GM12873 (cell line): ENCODE measurements around the gene GPC5.

Source experiments
- TF ChIP-seq, protein P1 (sequence below): IDR thresholded peaks from 2 replicates; pipeline ENCODE4 v1.5.1; 2012; ENCODE audit warnings: low read depth, mild to moderate bottlenecking, moderate library complexity, low read length, control low read depth; ENCODE audit not compliant: insufficient read depth; ENCODE audit errors: missing control alignments

GPC5 gene

DNA sequence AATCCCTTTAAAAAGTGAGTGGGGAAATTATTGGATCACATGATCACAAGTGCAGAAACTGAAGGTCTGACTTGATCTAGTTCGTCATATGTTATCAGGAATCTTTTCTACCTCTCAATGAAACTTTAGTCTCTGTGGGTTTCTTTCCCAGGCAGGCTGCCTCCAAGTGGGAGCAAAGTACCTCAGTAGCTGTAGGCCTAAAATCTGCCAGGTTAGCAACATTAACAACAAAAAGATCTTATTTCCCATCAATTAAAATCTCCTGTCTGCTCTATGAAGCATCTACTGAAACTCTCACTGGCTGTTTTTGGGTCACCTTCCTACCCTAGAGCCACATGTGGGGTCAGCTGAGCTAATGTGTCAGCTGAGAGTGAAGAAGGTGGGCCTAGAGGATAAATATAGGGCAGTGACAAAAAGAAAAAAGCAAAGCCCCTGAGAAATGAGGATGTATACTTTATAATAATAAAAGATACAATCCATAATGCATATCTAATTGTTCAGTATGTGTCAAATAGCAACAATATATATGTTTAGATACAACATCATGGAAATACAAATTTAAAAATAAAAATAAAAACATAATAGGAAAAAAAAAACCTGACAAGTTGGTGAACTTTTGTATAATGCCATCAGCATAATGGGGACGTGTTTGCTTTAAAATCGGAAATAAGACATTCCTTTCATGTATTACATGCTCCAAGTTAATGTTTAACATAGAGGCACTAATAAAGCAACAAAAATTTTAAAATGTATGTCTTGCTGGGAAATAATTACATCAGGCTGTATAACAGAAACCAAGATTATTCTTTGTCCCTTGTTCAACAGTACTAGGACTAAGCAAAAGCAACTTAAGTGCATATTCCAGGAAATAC is 141.1 kb downstream of the GPC5 start:
- TF ChIP-seq, protein P1, sequence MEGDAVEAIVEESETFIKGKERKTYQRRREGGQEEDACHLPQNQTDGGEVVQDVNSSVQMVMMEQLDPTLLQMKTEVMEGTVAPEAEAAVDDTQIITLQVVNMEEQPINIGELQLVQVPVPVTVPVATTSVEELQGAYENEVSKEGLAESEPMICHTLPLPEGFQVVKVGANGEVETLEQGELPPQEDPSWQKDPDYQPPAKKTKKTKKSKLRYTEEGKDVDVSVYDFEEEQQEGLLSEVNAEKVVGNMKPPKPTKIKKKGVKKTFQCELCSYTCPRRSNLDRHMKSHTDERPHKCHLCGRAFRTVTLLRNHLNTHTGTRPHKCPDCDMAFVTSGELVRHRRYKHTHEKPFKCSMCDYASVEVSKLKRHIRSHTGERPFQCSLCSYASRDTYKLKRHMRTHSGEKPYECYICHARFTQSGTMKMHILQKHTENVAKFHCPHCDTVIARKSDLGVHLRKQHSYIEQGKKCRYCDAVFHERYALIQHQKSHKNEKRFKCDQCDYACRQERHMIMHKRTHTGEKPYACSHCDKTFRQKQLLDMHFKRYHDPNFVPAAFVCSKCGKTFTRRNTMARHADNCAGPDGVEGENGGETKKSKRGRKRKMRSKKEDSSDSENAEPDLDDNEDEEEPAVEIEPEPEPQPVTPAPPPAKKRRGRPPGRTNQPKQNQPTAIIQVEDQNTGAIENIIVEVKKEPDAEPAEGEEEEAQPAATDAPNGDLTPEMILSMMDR: no peak

DNA sequence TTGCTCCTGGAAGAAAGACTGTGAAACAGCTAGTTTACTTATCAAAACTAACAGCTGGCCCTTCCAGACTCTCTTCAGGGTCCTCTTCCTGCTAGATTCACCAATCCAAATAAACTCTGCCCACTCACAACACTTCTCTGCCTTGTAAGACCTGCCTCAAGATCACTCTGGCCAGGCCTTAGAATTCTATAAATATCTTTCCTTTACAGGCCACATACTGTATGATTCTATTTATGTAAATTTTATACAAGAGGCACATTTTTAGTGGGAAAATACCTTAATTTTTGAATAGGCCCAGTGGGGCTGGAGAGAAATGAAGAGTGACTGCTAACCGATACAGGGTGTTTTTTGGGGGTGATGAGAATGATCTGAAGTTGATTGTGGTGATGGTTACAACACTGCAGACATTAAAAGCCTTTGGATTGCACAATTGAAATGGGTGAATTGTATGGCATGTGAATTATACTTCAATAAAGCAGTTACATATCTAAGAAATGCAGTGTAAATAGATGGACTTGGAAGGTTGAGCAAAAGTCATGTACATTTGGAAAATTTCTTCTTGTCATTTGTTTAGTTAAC is 141.8 kb downstream of the GPC5 start:
- TF ChIP-seq, protein P1: no peak

DNA sequence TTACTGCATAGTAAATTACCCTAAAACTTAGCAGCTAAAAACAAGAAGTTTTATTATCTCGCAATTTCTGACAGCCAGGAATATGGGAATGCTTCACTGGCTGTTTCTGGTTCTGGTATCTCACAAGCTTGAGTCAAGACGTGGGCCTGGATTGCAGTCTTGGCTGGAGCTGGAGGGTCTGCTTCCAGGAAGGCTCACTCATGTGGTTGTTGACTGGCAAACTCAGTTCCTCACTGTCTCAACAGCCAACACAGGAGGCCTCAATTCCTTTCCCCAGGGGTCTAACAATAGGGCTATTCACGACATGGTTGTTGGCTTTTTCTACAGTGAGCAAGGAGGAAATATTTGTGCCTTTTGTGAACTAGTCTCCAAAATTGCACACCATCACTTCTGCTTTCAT is 146.3 kb downstream of the GPC5 start:
- TF ChIP-seq, protein P1: no peak

DNA sequence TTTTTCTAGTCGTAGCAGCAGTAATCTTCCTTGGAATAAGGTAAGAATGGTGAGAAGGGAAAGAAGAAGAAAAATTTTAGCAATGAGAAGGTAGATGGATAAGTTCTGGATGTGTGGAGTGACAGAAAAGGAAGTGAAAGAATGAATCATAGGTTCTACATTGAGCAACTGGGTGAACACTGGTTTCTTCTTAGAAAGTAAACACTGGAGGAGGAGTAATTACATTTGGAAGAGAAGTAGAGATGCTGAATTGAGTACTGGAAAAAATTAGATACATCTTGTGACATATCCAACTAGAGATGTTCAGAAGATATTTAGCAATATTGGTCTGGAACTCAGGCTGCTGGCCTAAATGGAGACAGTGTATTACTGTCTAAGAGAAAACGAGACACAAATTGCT is 148.5 kb downstream of the GPC5 start:
- TF ChIP-seq, protein P1: no peak

DNA sequence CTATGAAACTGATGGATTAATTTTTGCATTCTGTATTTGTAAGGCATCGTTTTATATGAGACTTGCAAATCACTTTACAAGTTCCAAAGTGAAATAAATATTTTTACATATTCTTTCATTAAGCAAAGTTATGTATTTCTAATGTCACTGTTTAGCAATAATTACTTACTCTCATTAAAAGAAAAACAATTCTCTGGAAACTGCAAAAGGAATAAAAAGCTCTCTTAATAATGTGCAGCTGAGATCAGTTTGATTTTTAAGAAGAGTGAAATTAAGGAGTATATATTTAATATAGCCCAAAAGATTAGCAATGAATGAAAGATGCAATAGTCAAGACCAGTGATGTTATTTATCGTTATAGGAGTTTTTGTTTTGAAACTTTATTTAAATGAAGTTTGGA is 155.2 kb downstream of the GPC5 start:
- TF ChIP-seq, protein P1: no peak

DNA sequence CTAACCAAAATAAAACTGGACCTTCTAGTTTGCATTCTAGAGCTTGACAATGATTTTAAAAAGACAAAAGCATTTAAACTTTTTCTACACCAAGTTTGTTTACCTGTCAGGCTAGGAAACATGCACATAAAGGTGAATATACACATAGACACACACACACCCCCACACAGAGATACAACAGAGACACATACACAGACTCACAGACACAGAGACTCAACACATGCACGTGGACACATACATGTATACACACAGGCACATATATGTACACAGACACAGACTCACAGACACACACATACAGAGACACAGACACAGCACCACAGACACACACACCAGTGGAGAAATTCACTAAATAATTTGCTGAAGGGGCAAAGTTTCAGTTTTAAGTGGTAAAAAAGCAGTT is 155.7 kb downstream of the GPC5 start:
- TF ChIP-seq, protein P1: no peak

DNA sequence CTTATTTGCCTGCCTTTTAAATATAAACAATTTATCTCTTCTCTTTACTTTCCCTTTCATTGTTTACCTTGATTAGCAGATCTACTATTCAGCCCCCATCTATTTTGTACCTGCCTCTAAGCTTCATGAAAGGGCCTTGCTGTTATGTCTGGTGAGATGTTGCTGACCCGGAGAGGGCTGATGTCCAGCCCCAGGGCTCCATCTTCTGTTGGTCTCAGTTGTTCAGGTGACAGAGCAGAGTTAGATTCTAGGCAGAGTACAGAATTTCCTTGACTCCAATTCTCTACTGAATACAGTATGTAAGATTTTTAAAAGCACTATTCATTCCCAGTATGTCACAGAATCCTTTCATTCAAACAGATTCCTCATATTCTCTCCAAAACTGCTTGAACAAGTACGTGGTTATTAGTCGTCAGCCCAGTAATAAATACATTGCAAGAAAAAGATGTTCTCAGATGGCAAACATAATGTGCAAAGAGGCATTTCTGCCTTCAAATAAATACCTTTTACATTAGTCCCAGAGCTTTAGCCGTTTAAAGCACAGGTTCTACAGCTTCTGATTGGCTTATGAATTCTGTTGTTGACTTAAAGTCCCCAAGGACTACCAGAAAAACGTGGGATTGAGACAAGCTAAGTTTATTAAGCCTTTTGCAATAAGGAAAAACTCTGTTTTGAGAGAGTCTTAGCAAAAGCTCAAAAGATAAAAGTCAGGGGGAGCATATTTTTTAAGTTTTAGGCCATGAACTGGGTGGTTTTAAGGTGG is 159.1 kb downstream of the GPC5 start:
- TF ChIP-seq, protein P1: no peak
